HG02678 (cell line): ENCODE results near the gene CPEB4.
A peak's percentile ranks its signal among the peaks of the same experiment; 100 is the strongest.

Source experiments
- ATAC-seq: cut with Tn5 transposase; IDR thresholded peaks from one replicate; pipeline ENCODE4 v1.9.1; 2021; ENCODE audit warnings: mild to moderate bottlenecking, moderate library complexity; ENCODE audit not compliant: unreplicated experiment

Gene CPEB4

GRCh38 chr5:173887610-173888472 lies at the start of gene CPEB4:
CPEB4 (plus strand) TSS chr5:173888349; CDS start chr5:173889734, 1,385 bp downstream.
- peak; percentile 87 for ATAC-seq

GRCh38 chr5:173839117-173839713 lies 48.9 kb upstream of the CPEB4 start:
- ATAC-seq, result no peak

- ATAC-seq, result no peak
Observed at GRCh38 chr5:173840111-173840983, 47.8 kb upstream of the CPEB4 start.

- no peak for ATAC-seq
Observed at GRCh38 chr5:173841710-173842109, 46.4 kb upstream of the CPEB4 start.

GRCh38 chr5:173843794-173844193 lies 44.4 kb upstream of the CPEB4 start:
- no peak for ATAC-seq

GRCh38 chr5:173845321-173845720 lies 42.8 kb upstream of the CPEB4 start:
- no peak for ATAC-seq

- ATAC-seq, result no peak
Observed at GRCh38 chr5:173846929-173847501, 41.1 kb upstream of the CPEB4 start.

- ATAC-seq, result no peak
Observed at GRCh38 chr5:173848986-173849596, 39.1 kb upstream of the CPEB4 start.

- ATAC-seq, result no peak
Observed at GRCh38 chr5:173849908-173850307, 38.2 kb upstream of the CPEB4 start.

GRCh38 chr5:173850659-173851058 lies 37.5 kb upstream of the CPEB4 start:
- ATAC-seq, result no peak

- ATAC-seq, result no peak
Observed at GRCh38 chr5:173851595-173852243, 36.4 kb upstream of the CPEB4 start.

- ATAC-seq, result no peak
Observed at GRCh38 chr5:173852790-173853359, 35.3 kb upstream of the CPEB4 start.

- ATAC-seq, result no peak
Observed at GRCh38 chr5:173853370-173854131, 34.6 kb upstream of the CPEB4 start.

GRCh38 chr5:173855162-173855994 lies 32.8 kb upstream of the CPEB4 start:
- ATAC-seq, result no peak

- no peak for ATAC-seq
Observed at GRCh38 chr5:173855995-173856656, 32.0 kb upstream of the CPEB4 start.

GRCh38 chr5:173857234-173857633 lies 30.9 kb upstream of the CPEB4 start:
- no peak for ATAC-seq

- ATAC-seq, result no peak
Observed at GRCh38 chr5:173858021-173858669, 30.0 kb upstream of the CPEB4 start.
